HepG2 (cell line): Measurements from ENCODE around the gene SCAMP3. TPM values are rescaled to one million over a fixed set of nuclear protein-coding genes. Genes with fewer than 3 reads are reported as not detected.

Source experiments
- CENPT ChIP-seq: sonication (generic); formaldehyde crosslinking; IDR thresholded peaks from 2 replicates; pipeline ENCODE4 v1.8.0; 2022; ENCODE audit warnings: low read depth, mild to moderate bottlenecking, moderate library complexity, missing genetic modification reagents
- EEA1 ChIP-seq: sonication (generic); formaldehyde crosslinking; IDR thresholded peaks from 2 replicates; pipeline ENCODE4 v1.5.1; 2020; ENCODE audit warnings: mild to moderate bottlenecking, missing genetic modification reagents, borderline replicate concordance
- ETV5 ChIP-seq: IDR thresholded peaks from 2 replicates; pipeline ENCODE4 v1.6.1; 2018; ENCODE audit warnings: missing biosample characterization, missing genetic modification reagents, inconsistent platforms, borderline replicate concordance
- FOXA3 ChIP-seq: IDR thresholded peaks from 2 replicates; pipeline ENCODE4 v1.6.1; 2016; ENCODE audit warnings: missing genetic modification reagents, missing compliant biosample characterization
- NR2F2 ChIP-seq: IDR thresholded peaks from 2 replicates; pipeline ENCODE4 v1.6.1; 2012; ENCODE audit warnings: low read depth, inconsistent platforms, borderline replicate concordance
- PHF5A ChIP-seq: IDR thresholded peaks from one replicate; pipeline ENCODE4 v1.6.1; 2018; ENCODE audit warnings: low read depth, missing genetic modification reagents; ENCODE audit not compliant: unreplicated experiment
- RXRA ChIP-seq: sonication (generic); formaldehyde crosslinking; IDR thresholded peaks from 2 replicates; pipeline ENCODE4 v1.5.1; 2020; ENCODE audit warnings: missing genetic modification reagents
- SMAD1 ChIP-seq: sonication (generic); formaldehyde crosslinking; IDR thresholded peaks from 2 replicates; pipeline ENCODE4 v1.4.0; 2020; ENCODE audit warnings: missing genetic modification reagents, low read depth, mild to moderate bottlenecking, borderline replicate concordance
- THAP9 ChIP-seq: sonication (generic); formaldehyde crosslinking; IDR thresholded peaks from 2 replicates; pipeline ENCODE4; 2020; ENCODE audit warnings: missing genetic modification reagents, mild to moderate bottlenecking, borderline replicate concordance
- ZFYVE20 ChIP-seq: sonication (generic); formaldehyde crosslinking; IDR thresholded peaks from 2 replicates; pipeline ENCODE4 v1.8.0; 2023; ENCODE audit warnings: low read depth, mild to moderate bottlenecking, moderate library complexity, missing genetic modification reagents, borderline replicate concordance
- ZMYM2 ChIP-seq: sonication (generic); formaldehyde crosslinking; IDR thresholded peaks from 2 replicates; pipeline ENCODE4 v1.8.0; 2022; ENCODE audit warnings: mild to moderate bottlenecking, missing genetic modification reagents
- ZNF160 ChIP-seq: sonication (generic); formaldehyde crosslinking; IDR thresholded peaks from 2 replicates; pipeline ENCODE4 v1.8.0; 2022; ENCODE audit warnings: mild to moderate bottlenecking, inconsistent platforms, missing genetic modification reagents
- ZNF329 ChIP-seq: sonication (generic); formaldehyde crosslinking; IDR thresholded peaks from 2 replicates; pipeline ENCODE4 v1.9.0; 2021; ENCODE audit warnings: low read depth, mild to moderate bottlenecking, missing genetic modification reagents
- ZNF558 ChIP-seq: sonication (generic); formaldehyde crosslinking; IDR thresholded peaks from 2 replicates; pipeline ENCODE4 v1.9.0; 2022; ENCODE audit warnings: mild to moderate bottlenecking, missing genetic modification reagents, borderline replicate concordance
- ZNF678 ChIP-seq: sonication (generic); formaldehyde crosslinking; IDR thresholded peaks from 2 replicates; pipeline ENCODE4 v1.4.0; 2020; ENCODE audit warnings: mild to moderate bottlenecking, missing genetic modification reagents
- ZNF883 ChIP-seq: sonication (generic); formaldehyde crosslinking; IDR thresholded peaks from 2 replicates; pipeline ENCODE4 v1.5.1; 2020; ENCODE audit warnings: mild to moderate bottlenecking, missing genetic modification reagents; ENCODE audit errors: not compliant biosample characterization
- ZSCAN12 ChIP-seq: sonication (generic); formaldehyde crosslinking; IDR thresholded peaks from 2 replicates; pipeline ENCODE4 v1.9.0; 2021; ENCODE audit warnings: mild to moderate bottlenecking, missing genetic modification reagents
- ZSCAN22 ChIP-seq: sonication (generic); formaldehyde crosslinking; IDR thresholded peaks from 2 replicates; pipeline ENCODE4 v1.4.0; 2020; ENCODE audit warnings: mild to moderate bottlenecking, missing genetic modification reagents
- polyA plus RNA-seq, 8 experiments: library from polyadenylated mRNA; depleted of rRNA in 3 of 8; stranded (reverse) in 7 of 8; unstranded in 1 of 8; fragments of >200 nt; fragmentation: Illumina TruSeq in 4 of 8; extraction: Trizol in 4 of 8; gene quantifications; 2 replicates each; pipeline versions ENCODE4 v1.2.1 to v1.2.3, GENCODE V29; 2011 to 2016; ENCODE audit warnings: low read depth in 4 of 8, missing spikeins in 1 of 8, mixed read lengths in 1 of 8; ENCODE audit not compliant: insufficient read depth in 1 of 8
- total RNA-seq, 5 experiments: library from RNA; depleted of rRNA; stranded (reverse); fragments of >200 nt; fragmentation: Illumina TruSeq; extraction: Trizol; gene quantifications; 2 replicates each; pipeline ENCODE4 v1.2.3, GENCODE V29; 2016; ENCODE audit warnings: low read depth in 1 of 5
- TF ChIP-seq, protein P1 (sequence below): IDR thresholded peaks from 2 replicates; pipeline ENCODE4 v1.6.1; 2016; ENCODE audit warnings: missing biosample characterization, missing genetic modification reagents, low read depth
- TF ChIP-seq, protein P2 (sequence below): sonication (generic); formaldehyde crosslinking; conservative IDR thresholded peaks from 2 replicates; pipeline ENCODE4 v1.4.0; 2020; ENCODE audit warnings: missing genetic modification reagents

The SCAMP3 gene
- total and polyA plus RNA-seq, 2 of the 13 experiments (the other 11 are each of a cell fraction or from before 2014, with no cell fraction given): 46.8 to 83.3 TPM

- TF ChIP-seq ZFYVE20 (CRISPR knock-in tag): no peak
- no peak for TF ChIP-seq ZSCAN22
- no peak for TF ChIP-seq PHF5A
- 0 out of 2 replicates have a peak, but pooled peaks have one; percentile 3 for TF ChIP-seq ZMYM2 (CRISPR knock-in tag)
- peak; percentile 43; the same call in 1 of the 2 replicates for TF ChIP-seq ZNF160 (CRISPR knock-in tag)
- 0 out of 2 replicates have a peak, but pooled peaks have one; percentile 31 for TF ChIP-seq RXRA (CRISPR knock-in tag)
- peak; percentile 84; the same call in 1 of the 2 replicates for TF ChIP-seq THAP9
- TF ChIP-seq EEA1 (CRISPR knock-in tag): no peak; the same call in 1 of the 2 replicates
- TF ChIP-seq ETV5 (CRISPR knock-in tag): peak; percentile 92; the same call in 1 of the 2 replicates
- TF ChIP-seq NR2F2: no peak
- TF ChIP-seq ZNF883: no peak
- TF ChIP-seq ZNF558: 0 out of 2 replicates have a peak, but pooled peaks have one; percentile 66
- no peak for TF ChIP-seq ZSCAN12 (CRISPR knock-in tag)
- TF ChIP-seq ZNF678 (CRISPR knock-in tag): no peak
- TF ChIP-seq FOXA3 (CRISPR knock-in tag): 0 out of 2 replicates have a peak, but pooled peaks have one; percentile 52
- TF ChIP-seq SMAD1 (CRISPR knock-in tag): peak; percentile 79; the same call in 1 of the 2 replicates
- TF ChIP-seq, protein P1, sequence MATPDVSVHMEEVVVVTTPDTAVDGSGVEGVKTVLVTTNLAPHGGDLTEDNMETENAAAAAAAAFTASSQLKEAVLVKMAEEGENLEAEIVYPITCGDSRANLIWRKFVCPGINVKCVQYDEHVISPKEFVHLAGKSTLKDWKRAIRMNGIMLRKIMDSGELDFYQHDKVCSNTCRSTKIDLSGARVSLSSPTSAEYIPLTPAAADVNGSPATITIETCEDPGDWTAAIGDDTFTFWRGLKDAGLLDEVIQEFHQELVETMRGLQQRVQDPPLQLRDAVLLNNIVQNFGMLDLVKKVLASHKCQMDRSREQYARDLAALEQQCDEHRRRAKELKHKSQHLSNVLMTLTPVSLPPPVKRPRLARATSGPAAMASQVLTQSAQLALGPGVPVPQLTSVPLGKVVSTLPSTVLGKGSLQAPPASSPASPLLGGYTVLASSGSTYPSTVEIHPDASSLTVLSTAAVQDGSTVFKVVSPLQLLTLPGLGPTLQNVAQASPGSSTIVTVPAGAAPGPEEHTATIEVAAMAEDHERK (CRISPR knock-in tag): peak; percentile 74
- peak; percentile 74; the same call in 1 of the 2 replicates for TF ChIP-seq ZNF329 (CRISPR knock-in tag)
- TF ChIP-seq, protein P2, sequence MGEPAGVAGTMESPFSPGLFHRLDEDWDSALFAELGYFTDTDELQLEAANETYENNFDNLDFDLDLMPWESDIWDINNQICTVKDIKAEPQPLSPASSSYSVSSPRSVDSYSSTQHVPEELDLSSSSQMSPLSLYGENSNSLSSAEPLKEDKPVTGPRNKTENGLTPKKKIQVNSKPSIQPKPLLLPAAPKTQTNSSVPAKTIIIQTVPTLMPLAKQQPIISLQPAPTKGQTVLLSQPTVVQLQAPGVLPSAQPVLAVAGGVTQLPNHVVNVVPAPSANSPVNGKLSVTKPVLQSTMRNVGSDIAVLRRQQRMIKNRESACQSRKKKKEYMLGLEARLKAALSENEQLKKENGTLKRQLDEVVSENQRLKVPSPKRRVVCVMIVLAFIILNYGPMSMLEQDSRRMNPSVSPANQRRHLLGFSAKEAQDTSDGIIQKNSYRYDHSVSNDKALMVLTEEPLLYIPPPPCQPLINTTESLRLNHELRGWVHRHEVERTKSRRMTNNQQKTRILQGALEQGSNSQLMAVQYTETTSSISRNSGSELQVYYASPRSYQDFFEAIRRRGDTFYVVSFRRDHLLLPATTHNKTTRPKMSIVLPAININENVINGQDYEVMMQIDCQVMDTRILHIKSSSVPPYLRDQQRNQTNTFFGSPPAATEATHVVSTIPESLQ (CRISPR knock-in tag): no peak
- TF ChIP-seq CENPT (CRISPR knock-in tag): 0 out of 2 replicates have a peak, but pooled peaks have one; percentile 19
Measured at GRCh38 chr1:155308493-155309422, 46.6 kb upstream of the SCAMP3 start, which contains the start of gene FDPS (continued).
